Osteocyte (in vitro differentiated cells): ENCODE measurements around the gene COA1. TPM values are rescaled to one million over a fixed set of nuclear protein-coding genes. Genes with fewer than 3 reads are reported as not detected.
"Not testable (repeated sequence)": the region's sequence is repeated elsewhere in the genome, so short reads cannot be mapped to it uniquely, and the experiment has no call there.

ENCODE experiments used
- DNase-seq: peaks from one replicate; pipeline ENCODE4 v3.0.0; 2021; ENCODE audit warnings: mixed read lengths; ENCODE audit not compliant: unreplicated experiment; ENCODE audit errors: extremely low spot score
- H3K27ac Mint-ChIP-seq: one replicate; pipeline ENCODE4 v1.8.0; 2021; ENCODE audit warnings: mild to moderate bottlenecking, mixed read lengths; ENCODE audit not compliant: unreplicated experiment
- H3K27me3 Mint-ChIP-seq: one replicate; pipeline ENCODE4 v1.8.0; 2021; ENCODE audit warnings: mixed read lengths; ENCODE audit not compliant: unreplicated experiment
- H3K36me3 Mint-ChIP-seq: one replicate; pipeline ENCODE4 v1.8.0; 2021; ENCODE audit warnings: mixed read lengths; ENCODE audit not compliant: unreplicated experiment
- H3K4me1 Mint-ChIP-seq: one replicate; pipeline ENCODE4 v1.8.0; 2021; ENCODE audit warnings: mixed read lengths; ENCODE audit not compliant: unreplicated experiment
- H3K4me3 Mint-ChIP-seq: one replicate; pipeline ENCODE4 v1.8.0; 2021; ENCODE audit warnings: mild to moderate bottlenecking, moderate library complexity, mixed read lengths; ENCODE audit not compliant: unreplicated experiment
- H3K9me3 Mint-ChIP-seq: one replicate; pipeline ENCODE4 v1.8.0; 2021; ENCODE audit warnings: mixed read lengths; ENCODE audit not compliant: unreplicated experiment
- CTCF ChIP-seq: fragments of 200-600 bp; sonication (generic); IDR thresholded peaks from 2 replicates; pipeline ENCODE4 v1.5.0; 2021; ENCODE audit warnings: antibody characterized with exemption, mild to moderate bottlenecking, moderate library complexity
- total RNA-seq: library from RNA; stranded (reverse); gene quantifications from 2 replicates; pipeline ENCODE4 v1.2.1, GENCODE V29; 2021

Gene COA1
- total RNA-seq, 1 donor from 2014 or later: 45.9 TPM

- no peaks in the 10 kb centered on the region for H3K27me3 Mint-ChIP-seq
- peaks cover 22% of the 10 kb centered on the region for H3K4me1 Mint-ChIP-seq
Measured at GRCh38 chr7:43680736-43681135, 48.6 kb downstream of the COA1 start.

GRCh38 chr7:43679210-43680068 lies 49.9 kb downstream of the COA1 start:
- peaks cover 3% of the 10 kb centered on the region for H3K9me3 Mint-ChIP-seq
- H3K27me3 Mint-ChIP-seq: no peaks in the 10 kb centered on the region
- no peak for TF ChIP-seq CTCF
- no peak for DNase-seq
- peaks cover 28% of the 10 kb centered on the region for H3K4me1 Mint-ChIP-seq
- no peak overlapping the region for H3K4me3 Mint-ChIP-seq
- H3K27ac Mint-ChIP-seq: no peak overlapping the region
- H3K36me3 Mint-ChIP-seq: no peaks in the 10 kb centered on the region

More at GRCh38 chr7:43680736-43681135, 48.6 kb downstream of the COA1 start:
- DNase-seq: no peak
- Mint-ChIP-seq H3K27ac (no peak overlapping the region), H3K36me3 (no peaks in the 10 kb centered on the region), H3K9me3 (no peaks in the 10 kb centered on the region), H3K4me3 (no peak overlapping the region)
- no peak for TF ChIP-seq CTCF

- no peak overlapping the region for H3K27ac Mint-ChIP-seq
- no peak overlapping the region for H3K4me3 Mint-ChIP-seq
- peaks cover 3% of the 10 kb centered on the region for H3K9me3 Mint-ChIP-seq
- H3K4me1 Mint-ChIP-seq: peaks cover 29% of the 10 kb centered on the region
- TF ChIP-seq CTCF: no peak
- H3K36me3 Mint-ChIP-seq: no peaks in the 10 kb centered on the region
- no peaks in the 10 kb centered on the region for H3K27me3 Mint-ChIP-seq
- no peak for DNase-seq
Measured at GRCh38 chr7:43678315-43678714, 51.0 kb downstream of the COA1 start.

- H3K27me3 Mint-ChIP-seq: no peaks in the 10 kb centered on the region
- no peaks in the 10 kb centered on the region for H3K36me3 Mint-ChIP-seq
- H3K4me3 Mint-ChIP-seq: no peak overlapping the region
- no peak for TF ChIP-seq CTCF
- H3K9me3 Mint-ChIP-seq: peaks cover 6% of the 10 kb centered on the region
- DNase-seq: no peak
- H3K4me1 Mint-ChIP-seq: peaks cover 31% of the 10 kb centered on the region
- no peak overlapping the region for H3K27ac Mint-ChIP-seq
Measured at GRCh38 chr7:43677864-43678263, 51.5 kb downstream of the COA1 start.

- Mint-ChIP-seq H3K27me3 (no peaks in the 10 kb centered on the region), H3K27ac (peak overlapping the region; percentile 56), H3K4me1 (peaks cover 34% of the 10 kb centered on the region), H3K9me3 (peaks cover 8% of the 10 kb centered on the region), H3K36me3 (peaks cover 6% of the 10 kb centered on the region), H3K4me3 (no peak overlapping the region)
- DNase-seq: no peak
- TF ChIP-seq CTCF: no peak
Measured at GRCh38 chr7:43674559-43675436, 54.5 kb downstream of the COA1 start.

GRCh38 chr7:43673243-43673976 lies 55.9 kb downstream of the COA1 start:
- not testable (repeated sequence) for H3K9me3 Mint-ChIP-seq, H3K4me3 Mint-ChIP-seq, DNase-seq, H3K36me3 Mint-ChIP-seq, H3K27ac Mint-ChIP-seq, H3K27me3 Mint-ChIP-seq
- H3K4me1 Mint-ChIP-seq: peaks cover 31% of the 10 kb centered on the region
